ENCODE results near the gene SMIM8.

GRCh38 chr6:87282743-87283142 lies 39.6 kb upstream of the SMIM8 start:
- no peak for TF ChIP-seq FOXM1 (IDR thresholded peaks at IDR 0.05; ENCODE audit: borderline replicate concordance)
- TF ChIP-seq ARNT (IDR thresholded peaks at IDR 0.05): no peak
- TF ChIP-seq SP1 (IDR thresholded peaks at IDR 0.05): no peak

All from HEK293T (cell line).